HG03354 (cell line): ENCODE results near the gene TRPV6.

Experiments
- ATAC-seq: cut with Tn5 transposase; IDR thresholded peaks from one replicate; pipeline ENCODE4 v1.9.1; 2021; ENCODE audit warnings: mild to moderate bottlenecking; ENCODE audit not compliant: unreplicated experiment, poor library complexity, severe bottlenecking

The TRPV6 gene

DNA sequence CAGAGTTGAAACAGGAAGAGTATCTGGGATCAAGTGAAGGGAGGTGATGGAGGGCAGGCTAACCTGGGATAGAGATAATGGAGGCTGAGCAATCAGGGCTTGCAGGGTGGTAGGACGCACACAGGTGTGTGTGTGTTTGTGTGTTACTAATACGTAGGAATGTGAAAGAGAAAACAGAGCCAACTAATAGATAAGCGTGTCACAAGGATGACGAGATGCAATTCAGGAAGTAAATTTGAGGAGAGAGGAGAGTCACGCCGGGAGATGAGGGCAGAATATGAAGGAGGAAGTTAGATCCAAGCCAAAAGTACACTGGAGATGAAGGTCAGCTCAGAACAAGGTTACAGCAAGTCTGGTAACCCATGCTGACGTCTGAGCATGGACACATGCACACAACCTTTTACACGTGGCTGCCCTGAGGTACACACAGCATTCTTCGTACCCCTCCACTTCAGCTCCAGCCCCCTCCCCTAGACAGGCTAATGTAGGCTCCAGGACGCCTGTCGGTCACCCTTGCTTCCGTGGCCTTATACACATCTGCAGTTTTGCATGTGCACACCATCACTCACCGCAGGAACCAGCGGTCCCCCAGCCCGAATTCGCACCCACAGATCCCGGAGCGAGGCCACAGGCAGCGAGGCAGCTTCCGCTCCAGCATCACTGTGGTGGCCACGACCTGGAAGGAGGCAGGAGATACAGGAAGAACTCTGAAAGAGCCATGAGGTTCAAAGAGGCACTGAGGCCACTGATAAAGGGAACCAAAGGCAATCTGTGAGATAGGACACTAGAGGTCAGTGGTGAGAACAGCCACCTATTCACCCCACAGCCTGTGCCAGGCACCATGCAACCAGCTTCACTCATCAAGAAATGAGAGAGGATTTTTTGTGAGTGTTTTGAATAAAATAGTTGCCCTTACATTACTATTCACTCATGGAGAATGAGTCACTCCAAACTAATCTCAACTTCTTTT lies 23.7 kb upstream of the TRPV6 start:
- no peak for ATAC-seq

- ATAC-seq, result no peak
These were observed 22.7 kb upstream of the TRPV6 start for GRCh38 chr7:142908290-142908689.

DNA sequence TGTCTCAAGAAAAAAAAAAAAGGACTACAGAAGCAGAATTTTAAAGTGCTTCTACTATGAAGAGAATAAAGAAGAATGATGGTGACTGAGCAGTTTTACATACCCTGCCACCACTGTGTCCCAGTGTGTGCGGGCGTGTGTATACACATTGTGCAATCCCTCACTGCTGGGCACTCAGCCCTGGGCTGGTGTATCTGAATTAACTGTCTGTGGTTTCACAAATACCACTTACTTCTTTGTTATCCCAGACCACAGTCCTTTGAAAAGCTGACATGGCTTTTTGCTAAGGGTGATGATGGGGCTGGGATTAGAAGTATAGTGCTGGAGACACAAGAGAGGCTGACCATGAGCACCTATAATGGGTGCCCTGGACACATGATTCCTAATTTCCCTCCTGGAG lies 21.1 kb upstream of the TRPV6 start:
- no peak for ATAC-seq

DNA sequence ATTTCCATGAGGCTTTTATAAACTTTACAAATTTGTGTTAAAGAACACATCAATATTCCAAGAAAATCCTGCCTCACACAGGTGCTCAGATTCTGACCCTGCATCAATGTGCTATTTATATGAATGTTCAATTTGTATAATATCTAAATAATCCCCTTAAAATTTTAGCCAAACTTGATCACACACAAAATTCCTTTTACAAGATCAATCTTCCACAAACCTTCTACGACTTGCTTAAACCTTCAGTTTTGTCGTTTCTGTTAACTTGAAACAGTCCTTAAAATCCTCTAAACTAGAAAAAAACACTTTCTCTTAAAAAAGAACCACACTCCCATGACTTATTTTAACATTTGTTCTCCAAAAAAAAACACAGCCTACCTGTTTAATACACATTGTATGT lies 20.2 kb upstream of the TRPV6 start:
- no peak for ATAC-seq

DNA sequence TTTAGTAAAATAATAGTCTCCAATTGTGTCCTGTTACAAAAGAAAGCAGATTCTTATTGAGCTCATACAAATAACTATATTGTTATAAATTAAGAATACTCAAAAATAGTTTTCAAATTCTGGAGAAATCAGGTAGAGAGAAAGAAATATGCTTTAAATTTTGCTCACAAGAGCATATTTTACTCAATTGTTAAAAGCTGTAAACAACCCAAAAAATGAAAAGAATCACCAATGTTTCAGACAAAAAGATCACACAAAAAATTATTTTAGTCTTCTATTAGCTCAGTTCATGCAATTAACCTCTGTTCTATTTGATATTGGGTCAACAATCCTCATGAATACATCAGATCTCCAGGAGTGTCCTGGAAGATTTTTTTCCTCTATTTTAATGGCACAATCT lies 18.6 kb upstream of the TRPV6 start:
- no peak for ATAC-seq

DNA sequence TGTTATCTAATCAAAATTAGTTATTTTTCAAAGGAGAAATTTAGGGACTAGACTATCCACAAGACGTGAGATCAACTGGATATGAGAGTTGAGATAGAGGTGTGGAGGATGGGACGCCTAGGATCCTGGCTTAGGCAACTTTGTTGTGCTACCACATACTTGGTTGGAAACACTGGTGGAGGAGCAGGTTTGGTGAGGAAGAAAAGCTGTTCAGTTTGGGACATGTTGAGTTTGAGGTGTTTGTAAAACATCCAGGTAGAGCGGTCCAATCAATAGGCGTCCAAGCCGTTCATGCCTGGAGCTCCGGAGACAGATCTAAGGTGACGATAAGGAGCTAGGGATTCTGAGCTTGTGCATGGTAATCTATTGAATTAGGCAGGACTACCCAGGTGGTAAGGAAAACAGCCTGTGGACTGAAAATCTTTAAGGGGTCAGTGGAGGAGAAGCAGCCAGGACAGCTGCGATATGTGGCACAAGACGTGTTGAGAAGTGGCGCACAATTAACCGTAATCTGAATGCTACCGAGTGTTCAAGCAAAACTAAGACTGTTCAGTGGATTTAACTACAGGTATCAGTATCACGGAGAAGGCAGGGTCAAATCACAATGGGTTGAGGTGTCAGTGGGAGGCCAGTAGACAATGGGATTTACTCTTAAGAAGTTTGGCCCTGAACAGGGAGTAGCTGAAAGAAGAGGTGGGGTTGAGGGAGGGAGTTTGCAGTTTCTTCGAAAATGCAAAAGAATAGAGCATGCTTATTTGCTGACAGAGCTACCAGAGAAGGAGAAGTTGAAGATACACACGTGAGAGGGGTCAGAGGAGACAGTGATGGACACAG lies 16.1 kb upstream of the TRPV6 start:
- ATAC-seq, result no peak

- no peak for ATAC-seq
These were observed 14.1 kb upstream of the TRPV6 start for GRCh38 chr7:142899661-142900060.

GRCh38 chr7:142898377-142899170 lies 13.0 kb upstream of the TRPV6 start:
- no peak for ATAC-seq

- ATAC-seq, result no peak
These were observed 12.1 kb upstream of the TRPV6 start for GRCh38 chr7:142897691-142898090.

DNA sequence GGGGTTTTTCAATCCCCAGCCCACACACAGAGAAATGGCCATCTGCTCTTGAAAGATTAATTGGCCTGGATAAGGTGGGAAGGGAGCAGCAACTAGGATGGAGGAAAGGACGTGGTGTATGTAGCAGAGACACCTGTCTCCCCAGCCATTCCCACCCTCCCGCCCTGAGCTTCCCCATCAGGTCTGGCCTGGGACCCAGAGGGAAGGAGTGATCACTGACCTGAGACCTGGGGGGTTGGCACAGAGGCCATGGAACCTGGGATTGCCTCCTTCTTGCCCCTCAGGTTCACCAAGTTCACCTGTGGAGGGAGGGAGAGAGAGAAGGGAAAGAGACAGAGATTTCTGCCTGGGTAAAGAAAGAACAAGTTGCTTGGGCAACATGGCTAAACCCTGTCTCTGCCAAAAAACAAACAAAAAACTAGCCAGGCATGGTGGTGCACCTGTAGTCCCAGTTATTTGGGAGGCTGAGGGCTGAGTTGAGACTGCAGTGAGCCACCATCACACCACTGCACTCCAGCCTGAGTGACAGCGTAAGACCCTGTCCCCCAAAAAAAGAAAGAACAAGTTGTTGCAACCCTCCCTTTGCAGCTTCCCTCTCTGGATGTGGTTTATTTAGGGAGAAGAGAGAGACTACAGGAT lies 11.3 kb upstream of the TRPV6 start:
- no peak for ATAC-seq

GRCh38 chr7:142896151-142896550 lies 10.6 kb upstream of the TRPV6 start:
- no peak for ATAC-seq

DNA sequence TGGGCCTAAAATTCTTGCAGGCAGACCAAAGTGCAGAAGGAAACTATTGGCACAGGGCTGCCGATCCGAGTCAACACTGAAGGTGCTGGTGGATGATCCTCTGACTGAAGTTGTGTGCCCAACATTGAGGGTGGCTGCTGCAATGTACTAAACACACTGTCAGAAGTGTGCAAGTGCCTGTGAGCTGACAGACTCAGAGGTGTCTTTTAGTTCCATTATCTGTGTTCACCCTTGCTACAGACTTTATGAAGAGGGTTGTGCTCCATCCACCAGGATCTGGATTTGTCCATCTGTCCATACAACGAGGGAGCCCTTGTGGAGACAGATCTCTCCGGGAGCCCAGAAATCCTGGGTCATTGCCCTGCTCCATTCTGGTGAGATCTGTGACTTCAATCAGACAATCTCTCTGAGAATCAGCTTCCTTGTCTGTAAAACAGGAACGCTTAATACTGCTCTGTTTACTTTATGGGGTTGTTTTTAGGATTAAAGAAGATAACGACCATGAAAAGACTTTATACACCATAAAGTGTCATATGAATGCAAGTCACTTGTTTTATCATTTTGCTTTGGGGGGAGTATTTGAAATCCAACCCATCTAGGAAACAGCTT lies 9.5 kb upstream of the TRPV6 start:
- no peak for ATAC-seq

DNA sequence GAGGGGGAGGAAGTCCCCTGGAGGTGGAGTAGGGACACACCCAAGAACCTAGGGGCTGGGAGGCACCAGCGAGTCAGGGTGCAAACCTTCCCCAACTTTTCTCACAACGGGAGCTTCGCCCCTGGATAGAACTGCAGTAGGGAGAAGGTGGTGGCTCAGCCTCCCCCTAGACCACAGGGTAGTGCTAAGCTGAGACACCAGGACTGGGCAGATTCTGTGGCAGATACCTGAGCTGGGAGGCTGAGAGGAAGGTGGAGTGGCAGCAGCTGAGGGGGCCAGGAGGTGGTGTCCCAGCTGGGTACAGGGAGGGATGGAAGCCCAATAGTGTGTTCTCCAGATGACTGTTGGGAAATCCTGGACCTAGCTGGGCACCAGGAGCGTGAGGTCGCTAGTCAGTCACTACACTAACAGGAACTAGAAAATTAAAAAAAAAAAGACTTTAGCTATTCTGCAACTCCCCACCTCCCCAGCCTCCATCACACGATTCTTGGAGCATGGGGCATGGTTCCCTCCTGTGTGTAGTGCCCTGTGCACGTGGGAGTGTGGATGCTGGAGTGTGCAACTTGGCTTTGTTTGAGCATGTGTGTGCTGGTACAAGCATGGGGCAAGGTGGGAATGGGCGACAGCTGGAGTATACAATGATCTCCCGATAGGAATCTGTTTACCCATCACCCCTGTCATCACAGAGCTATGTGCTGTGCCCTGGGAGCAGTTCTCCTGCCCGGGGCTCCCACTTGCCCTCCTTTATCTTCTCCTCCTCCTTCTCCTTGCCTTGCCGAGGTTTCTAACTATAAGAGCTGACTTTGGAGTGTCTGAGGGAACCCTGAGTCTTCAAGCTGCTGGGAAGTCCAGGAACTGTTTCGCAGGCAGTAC lies 8.8 kb upstream of the TRPV6 start:
- no peak for ATAC-seq

- ATAC-seq, result no peak
These were observed 7.4 kb upstream of the TRPV6 start for GRCh38 chr7:142892951-142893350.

- ATAC-seq, result no peak
These were observed 6.0 kb upstream of the TRPV6 start for GRCh38 chr7:142891490-142892082.

DNA sequence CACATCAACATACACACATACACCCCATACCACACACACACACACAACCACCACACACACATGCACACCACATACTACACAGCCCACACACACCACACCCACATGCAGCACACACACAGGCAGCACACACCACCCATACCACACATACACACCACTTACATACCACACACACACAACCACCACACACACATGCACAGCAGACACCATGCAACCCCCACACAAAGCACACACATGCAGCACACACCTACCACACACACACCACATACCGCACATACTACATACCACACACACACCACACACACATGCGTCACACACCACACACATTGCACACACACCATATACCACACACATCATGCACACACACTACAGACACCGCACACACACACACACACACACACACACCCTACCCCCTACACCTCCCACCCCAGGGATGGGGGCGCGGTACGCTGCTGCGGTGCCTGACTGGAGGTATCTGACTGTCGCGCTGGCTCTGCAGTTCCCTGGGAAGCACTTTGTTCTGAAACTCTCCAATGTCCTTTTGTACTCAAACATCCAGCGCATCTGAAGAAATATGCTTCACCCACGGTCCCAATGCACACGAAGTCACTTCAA lies 5.4 kb upstream of the TRPV6 start:
- ATAC-seq, result no peak

GRCh38 chr7:142889816-142890215 lies 4.3 kb upstream of the TRPV6 start:
- no peak for ATAC-seq
